Measurements from ENCODE around the gene ACTG1.
A peak's percentile ranks its signal among the peaks of the same experiment; 100 is the strongest.

Gene ACTG1

DNA sequence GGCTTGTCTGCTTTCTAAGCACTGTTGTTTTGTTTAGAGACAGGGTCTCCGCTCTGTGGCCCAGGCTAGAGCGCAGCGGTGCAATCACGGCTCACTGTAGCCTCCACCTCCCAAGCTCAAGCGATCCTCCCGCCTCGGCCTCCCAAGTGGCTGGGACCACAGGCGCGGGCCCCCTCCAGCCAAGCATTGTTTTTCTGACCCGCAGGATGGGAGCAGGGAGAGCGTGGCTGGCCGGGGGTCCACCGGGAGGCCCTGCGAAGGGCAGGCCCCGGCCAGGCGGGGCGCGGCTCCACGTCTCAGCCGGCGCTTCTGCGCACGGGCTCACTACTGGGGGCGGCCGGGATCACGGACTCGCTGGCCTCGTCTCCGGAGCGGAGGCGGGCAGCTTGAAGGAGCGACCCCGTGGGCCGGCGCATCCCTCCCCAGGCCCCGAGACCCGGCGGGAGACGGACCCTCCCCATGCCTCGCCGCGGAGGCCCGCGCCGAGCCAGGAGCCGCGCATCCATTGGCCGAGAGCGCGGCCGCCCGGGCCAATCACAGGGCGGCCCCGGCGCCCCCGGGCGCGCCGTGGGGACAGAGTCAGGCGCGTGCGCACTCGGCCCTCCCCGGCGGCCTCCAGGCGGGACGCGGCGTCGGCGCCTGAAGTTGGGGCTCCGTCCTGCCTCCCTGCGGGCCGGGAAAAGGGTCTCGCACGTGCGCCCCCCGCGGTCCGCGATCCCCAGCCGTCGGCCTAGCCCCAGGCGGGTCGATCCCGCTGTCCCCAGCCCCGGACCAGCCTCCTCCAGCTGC is 24.9 kb downstream of the ACTG1 start:
- H3K4me3 ChIP-seq (ENCODE audit: low read depth, low read length): peak overlapping the region; percentile 66
- TF ChIP-seq, protein P1, sequence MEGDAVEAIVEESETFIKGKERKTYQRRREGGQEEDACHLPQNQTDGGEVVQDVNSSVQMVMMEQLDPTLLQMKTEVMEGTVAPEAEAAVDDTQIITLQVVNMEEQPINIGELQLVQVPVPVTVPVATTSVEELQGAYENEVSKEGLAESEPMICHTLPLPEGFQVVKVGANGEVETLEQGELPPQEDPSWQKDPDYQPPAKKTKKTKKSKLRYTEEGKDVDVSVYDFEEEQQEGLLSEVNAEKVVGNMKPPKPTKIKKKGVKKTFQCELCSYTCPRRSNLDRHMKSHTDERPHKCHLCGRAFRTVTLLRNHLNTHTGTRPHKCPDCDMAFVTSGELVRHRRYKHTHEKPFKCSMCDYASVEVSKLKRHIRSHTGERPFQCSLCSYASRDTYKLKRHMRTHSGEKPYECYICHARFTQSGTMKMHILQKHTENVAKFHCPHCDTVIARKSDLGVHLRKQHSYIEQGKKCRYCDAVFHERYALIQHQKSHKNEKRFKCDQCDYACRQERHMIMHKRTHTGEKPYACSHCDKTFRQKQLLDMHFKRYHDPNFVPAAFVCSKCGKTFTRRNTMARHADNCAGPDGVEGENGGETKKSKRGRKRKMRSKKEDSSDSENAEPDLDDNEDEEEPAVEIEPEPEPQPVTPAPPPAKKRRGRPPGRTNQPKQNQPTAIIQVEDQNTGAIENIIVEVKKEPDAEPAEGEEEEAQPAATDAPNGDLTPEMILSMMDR (IDR thresholded peaks at IDR 0.05; ENCODE audit: control insufficient read depth, extremely low read depth, insufficient read depth): no peak
- DNase-seq (ENCODE audit: low read depth): no peak

DNA sequence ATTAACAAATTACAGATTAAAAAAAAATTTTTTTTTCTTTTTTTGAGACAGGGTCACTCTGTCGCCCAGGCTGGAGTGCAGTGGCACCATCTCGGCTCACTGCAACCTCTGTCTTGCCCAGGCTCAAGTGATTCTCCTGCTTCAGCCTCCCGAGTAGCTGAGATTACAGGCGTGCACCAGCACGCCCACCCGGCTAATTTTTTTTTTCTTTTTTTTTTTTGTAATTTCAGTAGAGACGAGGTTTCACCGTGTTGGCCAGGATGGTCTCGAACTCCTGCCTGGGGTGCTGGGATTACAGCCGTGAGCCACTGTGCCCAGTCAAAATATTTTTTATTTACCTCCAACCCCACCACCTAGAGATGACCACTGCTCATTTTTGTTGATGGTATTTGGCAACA is 25.5 kb downstream of the ACTG1 start:
- TF ChIP-seq, protein P1 (IDR thresholded peaks at IDR 0.05; ENCODE audit: control insufficient read depth, extremely low read depth, insufficient read depth): no peak
- peak overlapping the region; percentile 66 for H3K4me3 ChIP-seq (ENCODE audit: low read depth, low read length)
- DNase-seq (ENCODE audit: low read depth): no peak

- TF ChIP-seq, protein P1 (IDR thresholded peaks at IDR 0.05; ENCODE audit: control insufficient read depth, extremely low read depth, insufficient read depth): no peak
- H3K4me3 ChIP-seq (ENCODE audit: low read depth, low read length): no peak overlapping the region
- no peak for DNase-seq (ENCODE audit: low read depth)
Observed at GRCh38 chr17:81486199-81486810, 26.3 kb downstream of the ACTG1 start.

DNA sequence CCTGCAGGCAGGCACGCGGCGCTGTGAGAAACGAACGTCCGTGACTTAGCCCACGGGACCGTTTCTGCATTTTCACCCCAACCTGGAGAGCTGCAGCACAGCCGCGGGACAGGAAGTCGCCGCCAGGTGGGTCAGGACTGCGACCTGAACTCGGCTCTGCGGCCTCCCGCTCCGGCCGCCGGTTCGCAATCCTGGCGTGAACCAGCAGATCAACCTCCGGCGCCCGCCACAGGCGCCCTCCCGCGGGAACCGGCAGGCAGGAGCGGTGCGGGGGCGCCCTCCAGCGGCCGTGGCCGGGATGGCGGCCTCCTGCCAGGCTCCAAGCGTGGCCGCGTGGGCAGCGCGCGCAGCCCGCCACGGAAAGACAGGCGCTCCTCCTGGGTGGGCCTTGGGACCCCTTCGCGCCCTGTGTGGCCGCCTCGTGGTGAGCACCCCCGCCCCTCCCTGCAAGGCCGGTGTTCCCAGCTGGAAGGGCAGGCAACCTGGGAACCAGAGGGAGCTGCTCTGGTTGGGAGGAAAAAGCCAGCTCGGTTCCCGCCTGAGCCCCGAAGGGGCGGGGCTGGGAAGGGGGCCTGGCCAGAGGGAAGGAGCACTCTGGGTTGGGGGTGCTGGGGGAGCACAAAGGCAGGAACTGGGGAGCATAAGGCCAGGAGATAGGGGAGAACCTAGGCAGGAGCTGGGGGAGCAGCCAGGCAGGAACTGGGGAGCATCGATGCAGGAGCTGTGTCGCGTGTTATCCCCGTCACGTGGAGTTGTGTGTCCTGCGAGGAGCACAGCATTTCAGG is 28.2 kb downstream of the ACTG1 start:
- TF ChIP-seq, protein P1 (IDR thresholded peaks at IDR 0.05; ENCODE audit: control insufficient read depth, extremely low read depth, insufficient read depth): peak; percentile 94
- peak; percentile 61 for DNase-seq (ENCODE audit: low read depth)
- H3K4me3 ChIP-seq (ENCODE audit: low read depth, low read length): peak overlapping the region; percentile 19

- TF ChIP-seq, protein P1 (IDR thresholded peaks at IDR 0.05; ENCODE audit: control insufficient read depth, extremely low read depth, insufficient read depth): no peak
Observed at GRCh38 chr17:81483862-81484194, 28.8 kb downstream of the ACTG1 start.

DNA sequence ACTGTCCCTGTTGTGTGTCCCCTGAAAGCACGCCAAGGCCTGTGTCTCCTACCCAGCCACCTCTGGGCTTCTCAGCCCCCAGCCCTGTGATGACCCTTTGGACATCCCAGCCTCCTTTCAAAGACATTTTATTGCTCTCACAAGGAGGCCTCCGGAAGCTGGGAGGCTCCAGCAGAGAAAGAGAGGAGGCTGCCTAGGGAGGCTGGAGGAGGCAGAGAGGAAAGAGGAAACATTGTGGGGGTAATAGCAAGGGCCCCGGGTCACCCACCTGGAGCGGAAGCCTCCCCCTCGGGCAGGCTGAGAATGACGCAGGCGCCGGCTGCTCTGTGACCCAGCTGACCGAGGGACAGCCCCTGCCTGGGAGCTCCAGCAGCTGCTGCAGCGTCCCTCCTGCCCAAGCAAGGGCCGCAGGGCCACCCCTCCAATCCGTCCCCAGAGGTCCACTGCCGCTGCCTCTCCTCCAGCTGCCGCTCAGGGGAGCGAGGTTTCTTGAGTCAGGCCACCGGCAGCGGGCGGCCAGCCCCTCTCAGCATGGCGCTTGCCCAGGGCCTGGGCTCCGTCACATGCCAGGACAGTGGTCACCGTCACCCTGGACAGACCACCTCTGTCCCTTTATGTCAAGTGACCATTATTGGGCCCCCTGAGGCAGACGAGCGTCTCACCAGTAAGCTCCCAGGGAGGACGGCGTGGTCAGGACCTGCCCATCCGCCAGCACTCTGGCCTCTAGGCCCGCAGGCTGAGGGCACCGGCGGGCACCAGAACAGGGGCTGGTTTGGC is 29.3 kb downstream of the ACTG1 start:
- H3K4me3 ChIP-seq (ENCODE audit: low read depth, low read length): no peak overlapping the region
- no peak for DNase-seq (ENCODE audit: low read depth)
- TF ChIP-seq, protein P1 (IDR thresholded peaks at IDR 0.05; ENCODE audit: control insufficient read depth, extremely low read depth, insufficient read depth): no peak

More at GRCh38 chr17:81483862-81484194, 28.8 kb downstream of the ACTG1 start:
- no peak for DNase-seq (ENCODE audit: low read depth)
- H3K4me3 ChIP-seq (ENCODE audit: low read depth, low read length): no peak overlapping the region
